ENCODE measurements around the gene SUN5.

DNA sequence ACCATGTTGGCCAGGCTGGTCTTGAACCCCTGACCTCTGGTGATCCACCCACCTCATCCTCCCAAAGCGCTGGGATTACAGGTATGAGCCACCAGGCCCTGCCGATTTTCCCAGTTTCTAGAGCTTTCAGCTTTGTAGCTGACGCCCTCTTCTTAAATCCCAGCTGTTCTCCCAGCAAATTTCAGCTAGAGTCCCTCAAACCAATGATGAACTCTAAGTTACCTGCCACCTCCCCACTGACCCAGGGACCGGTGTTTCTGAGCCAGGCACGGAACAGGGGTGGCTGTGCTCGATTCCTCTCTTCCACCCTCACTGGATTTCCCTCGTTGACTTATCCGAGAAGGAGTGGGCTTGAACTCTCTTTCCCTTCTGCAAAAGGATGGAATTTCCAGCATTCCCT is 39.1 kb downstream of the SUN5 start:
- TF ChIP-seq POLR2A (IDR thresholded peaks at IDR 0.05; ENCODE audit: low read length) (no peak), HOXA7 (CRISPR knock-in tag; IDR thresholded peaks at IDR 0.05) (no peak), JUNB (IDR thresholded peaks at IDR 0.05) (no peak), EHMT2 (IDR thresholded peaks at IDR 0.05; ENCODE audit: low read depth) (no peak), ZSCAN20 (CRISPR knock-in tag; IDR thresholded peaks at IDR 0.05) (no peak), RAD21 (conservative IDR thresholded peaks at IDR 0.05 in 1 of 2, IDR thresholded peaks at IDR 0.05 in 1 of 2) (no peak)
- TF ChIP-seq, protein P1, sequence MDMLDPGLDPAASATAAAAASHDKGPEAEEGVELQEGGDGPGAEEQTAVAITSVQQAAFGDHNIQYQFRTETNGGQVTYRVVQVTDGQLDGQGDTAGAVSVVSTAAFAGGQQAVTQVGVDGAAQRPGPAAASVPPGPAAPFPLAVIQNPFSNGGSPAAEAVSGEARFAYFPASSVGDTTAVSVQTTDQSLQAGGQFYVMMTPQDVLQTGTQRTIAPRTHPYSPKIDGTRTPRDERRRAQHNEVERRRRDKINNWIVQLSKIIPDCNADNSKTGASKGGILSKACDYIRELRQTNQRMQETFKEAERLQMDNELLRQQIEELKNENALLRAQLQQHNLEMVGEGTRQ (IDR thresholded peaks at IDR 0.05), result no peak
- TF ChIP-seq, protein P2, sequence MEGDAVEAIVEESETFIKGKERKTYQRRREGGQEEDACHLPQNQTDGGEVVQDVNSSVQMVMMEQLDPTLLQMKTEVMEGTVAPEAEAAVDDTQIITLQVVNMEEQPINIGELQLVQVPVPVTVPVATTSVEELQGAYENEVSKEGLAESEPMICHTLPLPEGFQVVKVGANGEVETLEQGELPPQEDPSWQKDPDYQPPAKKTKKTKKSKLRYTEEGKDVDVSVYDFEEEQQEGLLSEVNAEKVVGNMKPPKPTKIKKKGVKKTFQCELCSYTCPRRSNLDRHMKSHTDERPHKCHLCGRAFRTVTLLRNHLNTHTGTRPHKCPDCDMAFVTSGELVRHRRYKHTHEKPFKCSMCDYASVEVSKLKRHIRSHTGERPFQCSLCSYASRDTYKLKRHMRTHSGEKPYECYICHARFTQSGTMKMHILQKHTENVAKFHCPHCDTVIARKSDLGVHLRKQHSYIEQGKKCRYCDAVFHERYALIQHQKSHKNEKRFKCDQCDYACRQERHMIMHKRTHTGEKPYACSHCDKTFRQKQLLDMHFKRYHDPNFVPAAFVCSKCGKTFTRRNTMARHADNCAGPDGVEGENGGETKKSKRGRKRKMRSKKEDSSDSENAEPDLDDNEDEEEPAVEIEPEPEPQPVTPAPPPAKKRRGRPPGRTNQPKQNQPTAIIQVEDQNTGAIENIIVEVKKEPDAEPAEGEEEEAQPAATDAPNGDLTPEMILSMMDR (IDR thresholded peaks at IDR 0.05), result no peak
- TF ChIP-seq, protein P3, sequence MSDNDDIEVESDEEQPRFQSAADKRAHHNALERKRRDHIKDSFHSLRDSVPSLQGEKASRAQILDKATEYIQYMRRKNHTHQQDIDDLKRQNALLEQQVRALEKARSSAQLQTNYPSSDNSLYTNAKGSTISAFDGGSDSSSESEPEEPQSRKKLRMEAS (IDR thresholded peaks at IDR 0.05), result no peak

Data from A549 (cell line).